Thyroid gland (tissue), 4 donors: ENCODE measurements around the gene MYOD1. TPM values are rescaled to one million over a fixed set of nuclear protein-coding genes. Genes with fewer than 3 reads are reported as not detected.

Experiments
- DNase-seq, 2 donors: peaks; one replicate each; pipeline ENCODE4 v3.0.0-alpha.2; 2019
- H3K27ac ChIP-seq, 3 donors: fragments of 200-600 bp; sonication (generic); 1 replicate in 2 of 3; 2 replicates in 1 of 3; pipeline ENCODE4 v1.5.1; 2016 to 2019; ENCODE audit warnings: mild to moderate bottlenecking in 1 of 3, moderate library complexity in 1 of 3
- H3K27me3 ChIP-seq: fragments of 200-600 bp; sonication (generic); one replicate; pipeline ENCODE4 v1.5.1; 2019
- H3K36me3 ChIP-seq, 2 donors: fragments of 200-600 bp; sonication (generic); one replicate each; pipeline ENCODE4 v1.5.1; 2016 to 2019
- H3K4me1 ChIP-seq, 2 donors: fragments of 200-600 bp; sonication (generic); one replicate each; pipeline ENCODE4 v1.5.1; 2017 to 2019
- H3K4me3 ChIP-seq, 3 donors: fragments of 200-600 bp; sonication (generic); replicated peaks in 1 of 3; 1 replicate in 2 of 3; 2 replicates in 1 of 3; pipeline ENCODE4 v1.5.1; 2016; ENCODE audit warnings: mild to moderate bottlenecking in 1 of 3
- H3K9me3 ChIP-seq: fragments of 200-600 bp; sonication (generic); one replicate; pipeline ENCODE4 v1.5.1; 2017
- POLR2A ChIP-seq, 2 donors: fragments of 450-650 bp; IDR thresholded peaks; one replicate each; pipeline ENCODE4 v1.6.1; 2017; ENCODE audit warnings: antibody characterized with exemption in 2 of 2, mild to moderate bottlenecking in 2 of 2, moderate library complexity in 1 of 2
- WGBS, 2 donors: methylation state at CpG; one replicate each; pipeline ENCODE4 v1.1.5; 2017; 5-methylcytosine and 5-hydroxymethylcytosine counted together
- intact Hi-C: fragments of 100-400 bp; cut with DNase I; formaldehyde crosslinking; loops from one replicate; pipeline ENCODE4 v1.15.1; 2023
- total RNA-seq, 4 donors: library from RNA; depleted of rRNA; stranded (reverse); fragments of >200 nt; gene quantifications; one replicate each; pipeline ENCODE4 v1.2.3, GENCODE V29; 2016
- TF ChIP-seq, protein P1 (sequence below), 6 experiments: fragments of 200-600 bp in 3 of 6; fragments of 450-650 bp in 3 of 6; sonication (generic) in 3 of 6; IDR thresholded peaks; one replicate each; pipeline ENCODE4 v1.5.1; 2016 to 2019; ENCODE audit warnings: antibody characterized with exemption in 6 of 6, mild to moderate bottlenecking in 2 of 6, inconsistent platforms in 1 of 6, moderate library complexity in 1 of 6

Gene MYOD1
- total RNA-seq, 4 donors from 2014 or later = not detected

GRCh38 chr11:17750013-17750800 is 30.8 kb downstream of the MYOD1 start:
- 63 to 68% methylated on average over 9 to 12 of the region's 13 CpGs for WGBS, 2 donors
- DNase-seq = no peak
- Histone ChIP-seq H3K27me3 (no peaks in the 10 kb centered on the region), H3K27ac (no peak overlapping the region), H3K36me3 (no peaks in the 10 kb centered on the region), H3K4me3 (no peak overlapping the region), H3K4me1 (no peaks in the 10 kb centered on the region), H3K9me3 (no peaks in the 10 kb centered on the region)
- intact Hi-C loops = no loop called here
- TF ChIP-seq, protein P1, sequence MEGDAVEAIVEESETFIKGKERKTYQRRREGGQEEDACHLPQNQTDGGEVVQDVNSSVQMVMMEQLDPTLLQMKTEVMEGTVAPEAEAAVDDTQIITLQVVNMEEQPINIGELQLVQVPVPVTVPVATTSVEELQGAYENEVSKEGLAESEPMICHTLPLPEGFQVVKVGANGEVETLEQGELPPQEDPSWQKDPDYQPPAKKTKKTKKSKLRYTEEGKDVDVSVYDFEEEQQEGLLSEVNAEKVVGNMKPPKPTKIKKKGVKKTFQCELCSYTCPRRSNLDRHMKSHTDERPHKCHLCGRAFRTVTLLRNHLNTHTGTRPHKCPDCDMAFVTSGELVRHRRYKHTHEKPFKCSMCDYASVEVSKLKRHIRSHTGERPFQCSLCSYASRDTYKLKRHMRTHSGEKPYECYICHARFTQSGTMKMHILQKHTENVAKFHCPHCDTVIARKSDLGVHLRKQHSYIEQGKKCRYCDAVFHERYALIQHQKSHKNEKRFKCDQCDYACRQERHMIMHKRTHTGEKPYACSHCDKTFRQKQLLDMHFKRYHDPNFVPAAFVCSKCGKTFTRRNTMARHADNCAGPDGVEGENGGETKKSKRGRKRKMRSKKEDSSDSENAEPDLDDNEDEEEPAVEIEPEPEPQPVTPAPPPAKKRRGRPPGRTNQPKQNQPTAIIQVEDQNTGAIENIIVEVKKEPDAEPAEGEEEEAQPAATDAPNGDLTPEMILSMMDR (IDR thresholded peaks at IDR 0.05) = no peak
- no peak for TF ChIP-seq POLR2A (IDR thresholded peaks at IDR 0.05)

GRCh38 chr11:17750801-17751165 is 31.4 kb downstream of the MYOD1 start:
- Histone ChIP-seq H3K4me1 (no peaks in the 10 kb centered on the region), H3K9me3 (no peaks in the 10 kb centered on the region), H3K27ac (no peak overlapping the region), H3K36me3 (no peaks in the 10 kb centered on the region), H3K4me3 (no peak overlapping the region), H3K27me3 (no peaks in the 10 kb centered on the region)
- 68 to 83% methylated on average over 2 of the region's 2 CpGs for WGBS, 2 donors
- intact Hi-C loops = no loop called here
- no peak for DNase-seq
- TF ChIP-seq POLR2A (IDR thresholded peaks at IDR 0.05) = no peak
- TF ChIP-seq, protein P1 (IDR thresholded peaks at IDR 0.05) = no peak

DNA sequence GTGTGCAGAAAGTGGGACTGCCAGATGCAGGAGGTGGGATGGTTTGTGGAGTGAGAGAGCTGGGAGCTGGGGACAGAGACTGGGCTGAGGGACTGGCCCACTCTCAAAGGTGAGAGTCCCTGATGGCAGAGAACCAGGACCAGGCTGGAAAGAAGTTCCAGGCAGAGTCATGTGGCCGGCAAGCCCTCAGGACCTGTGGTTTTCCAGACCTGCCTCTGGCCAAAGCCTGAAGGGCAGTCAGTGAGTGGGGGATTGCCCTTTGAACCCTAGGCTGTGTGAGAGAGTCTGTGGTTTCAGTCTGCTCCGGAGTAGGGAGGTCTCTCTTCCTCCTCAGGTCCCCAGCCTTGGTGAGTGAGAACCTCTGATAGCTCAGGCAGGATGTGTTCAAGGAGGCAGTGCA is 32.2 kb downstream of the MYOD1 start:
- no peak for TF ChIP-seq POLR2A (IDR thresholded peaks at IDR 0.05)
- TF ChIP-seq, protein P1 (IDR thresholded peaks at IDR 0.05) = no peak
- Histone ChIP-seq H3K9me3 (no peaks in the 10 kb centered on the region), H3K27me3 (no peaks in the 10 kb centered on the region), H3K4me1 (no peaks in the 10 kb centered on the region), H3K36me3 (no peaks in the 10 kb centered on the region), H3K27ac (no peak overlapping the region), H3K4me3 (no peak overlapping the region)
- WGBS, 2 donors = 78 to 93% methylated on average over 2 of the region's 2 CpGs
- DNase-seq = no peak
- intact Hi-C loops = no loop called here

DNA sequence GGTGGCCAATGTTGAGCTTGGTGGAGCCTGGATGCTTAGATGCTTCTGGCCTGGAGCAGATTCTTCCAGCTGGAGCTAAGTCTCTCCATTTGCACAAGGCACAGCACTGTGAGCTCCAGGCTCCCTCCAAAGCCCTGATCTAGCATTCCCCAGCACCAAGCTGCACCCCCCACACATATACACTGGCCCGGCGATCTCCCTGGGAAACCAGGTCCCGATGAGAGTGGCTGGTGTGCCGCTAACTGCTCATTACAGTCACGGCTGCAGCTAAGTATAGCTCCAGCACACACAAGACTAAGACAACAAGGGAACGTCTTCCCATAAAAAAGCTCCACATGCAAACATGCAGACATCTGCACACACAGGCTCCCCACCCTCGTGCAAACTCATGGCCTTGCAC is 32.8 kb downstream of the MYOD1 start:
- TF ChIP-seq POLR2A (IDR thresholded peaks at IDR 0.05) = no peak
- TF ChIP-seq, protein P1 (IDR thresholded peaks at IDR 0.05) = no peak
- 61 to 66% methylated on average over 5 to 7 of the region's 7 CpGs for WGBS, 2 donors
- no peak for DNase-seq
- intact Hi-C loops = no loop called here
- Histone ChIP-seq H3K27ac (no peak overlapping the region), H3K27me3 (no peaks in the 10 kb centered on the region), H3K9me3 (no peaks in the 10 kb centered on the region), H3K36me3 (no peaks in the 10 kb centered on the region), H3K4me3 (no peak overlapping the region), H3K4me1 (no peaks in the 10 kb centered on the region)

DNA sequence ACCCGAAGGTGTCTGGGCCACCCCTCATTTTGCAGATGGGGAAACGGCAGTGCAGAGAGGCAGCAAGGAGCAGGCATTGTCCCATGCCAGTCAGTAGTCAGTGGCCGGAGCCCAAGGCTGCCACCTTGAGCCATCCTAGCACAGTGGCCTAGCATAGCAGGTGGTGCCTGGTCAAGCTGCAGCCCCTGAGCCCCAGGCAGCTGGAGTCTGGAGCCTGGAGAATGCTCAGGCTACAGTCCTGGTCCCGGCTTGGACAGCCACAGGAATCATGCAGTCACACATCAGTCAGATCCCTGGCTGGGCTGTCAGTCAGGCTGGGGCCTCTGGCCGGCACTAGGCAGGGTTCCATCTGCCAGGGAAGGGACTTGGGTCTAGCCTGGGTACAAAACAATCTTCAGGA is 33.8 kb downstream of the MYOD1 start:
- DNase-seq = no peak
- 68 to 85% methylated on average over 4 to 5 of the region's 5 CpGs for WGBS, 2 donors
- Histone ChIP-seq H3K9me3 (no peaks in the 10 kb centered on the region), H3K4me3 (no peak overlapping the region), H3K27me3 (no peaks in the 10 kb centered on the region), H3K27ac (no peak overlapping the region), H3K36me3 (no peaks in the 10 kb centered on the region), H3K4me1 (no peaks in the 10 kb centered on the region)
- intact Hi-C loops = no loop called here
- TF ChIP-seq, protein P1 (IDR thresholded peaks at IDR 0.05) = no peak
- TF ChIP-seq POLR2A (IDR thresholded peaks at IDR 0.05) = no peak
